Measurements from ENCODE around the gene ECE2.

DNA sequence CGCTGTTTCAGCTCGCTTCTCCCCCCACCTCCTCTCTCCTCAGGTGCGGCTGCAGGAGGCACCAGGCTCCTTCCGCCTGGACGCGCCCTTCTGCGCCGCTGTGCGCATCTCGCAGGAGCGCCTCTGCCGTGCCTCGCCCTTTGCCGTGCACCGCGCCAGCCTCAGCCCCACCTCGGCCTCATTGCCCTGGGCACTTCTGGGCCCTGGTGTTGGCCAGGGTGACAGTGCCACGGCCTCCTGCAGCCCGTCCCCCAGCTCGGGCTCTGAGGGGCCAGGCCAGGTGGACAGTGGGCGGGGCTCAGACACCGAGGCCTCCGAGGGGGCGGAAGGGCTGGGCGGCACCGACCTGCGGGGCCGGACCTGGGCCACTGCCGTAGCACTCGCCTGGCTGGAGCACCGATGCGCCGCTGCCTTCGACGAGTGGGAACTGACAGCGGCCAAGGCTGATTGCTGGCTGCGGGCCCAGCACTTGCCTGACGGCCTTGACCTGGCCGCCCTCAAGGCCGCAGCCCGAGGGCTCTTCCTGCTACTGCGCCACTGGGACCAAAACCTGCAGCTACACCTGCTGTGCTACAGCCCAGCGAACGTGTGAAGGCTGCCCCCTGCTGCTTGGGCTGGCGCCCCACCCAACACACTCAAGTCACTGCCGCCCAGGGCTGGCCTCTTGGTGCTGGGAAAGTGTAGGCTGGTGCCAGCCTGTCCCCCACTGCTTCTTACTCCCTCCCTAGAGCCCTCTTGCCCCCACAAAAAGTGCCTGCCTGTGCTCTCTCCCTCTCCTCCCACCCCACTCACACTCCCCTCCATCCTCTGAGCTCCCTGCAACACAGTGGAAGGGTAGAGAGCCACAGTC is 34.1 kb upstream of the ECE2 start:
- TF ChIP-seq, protein P1, sequence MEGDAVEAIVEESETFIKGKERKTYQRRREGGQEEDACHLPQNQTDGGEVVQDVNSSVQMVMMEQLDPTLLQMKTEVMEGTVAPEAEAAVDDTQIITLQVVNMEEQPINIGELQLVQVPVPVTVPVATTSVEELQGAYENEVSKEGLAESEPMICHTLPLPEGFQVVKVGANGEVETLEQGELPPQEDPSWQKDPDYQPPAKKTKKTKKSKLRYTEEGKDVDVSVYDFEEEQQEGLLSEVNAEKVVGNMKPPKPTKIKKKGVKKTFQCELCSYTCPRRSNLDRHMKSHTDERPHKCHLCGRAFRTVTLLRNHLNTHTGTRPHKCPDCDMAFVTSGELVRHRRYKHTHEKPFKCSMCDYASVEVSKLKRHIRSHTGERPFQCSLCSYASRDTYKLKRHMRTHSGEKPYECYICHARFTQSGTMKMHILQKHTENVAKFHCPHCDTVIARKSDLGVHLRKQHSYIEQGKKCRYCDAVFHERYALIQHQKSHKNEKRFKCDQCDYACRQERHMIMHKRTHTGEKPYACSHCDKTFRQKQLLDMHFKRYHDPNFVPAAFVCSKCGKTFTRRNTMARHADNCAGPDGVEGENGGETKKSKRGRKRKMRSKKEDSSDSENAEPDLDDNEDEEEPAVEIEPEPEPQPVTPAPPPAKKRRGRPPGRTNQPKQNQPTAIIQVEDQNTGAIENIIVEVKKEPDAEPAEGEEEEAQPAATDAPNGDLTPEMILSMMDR (IDR thresholded peaks at IDR 0.05): peak in 5 of 6 experiments; percentile 18 to 73 (median 60)
- no peak for TF ChIP-seq EP300 (IDR thresholded peaks at IDR 0.05)

Data from upper lobe of left lung (tissue), 4 donors.